ENCODE measurements around the gene SH3PXD2B. TPM values are rescaled to one million over a fixed set of nuclear protein-coding genes. Genes with fewer than 3 reads are reported as not detected.

The SH3PXD2B gene
- total RNA-seq, 4 donors from 2014 or later = 26.6 to 48.7 (median 38.9) TPM

GRCh38 chr5:172478256-172478655, 23.9 kb upstream of the SH3PXD2B start:
- TF ChIP-seq CTCF (IDR thresholded peaks at IDR 0.05; ENCODE audit: low read depth) = no peak

DNA sequence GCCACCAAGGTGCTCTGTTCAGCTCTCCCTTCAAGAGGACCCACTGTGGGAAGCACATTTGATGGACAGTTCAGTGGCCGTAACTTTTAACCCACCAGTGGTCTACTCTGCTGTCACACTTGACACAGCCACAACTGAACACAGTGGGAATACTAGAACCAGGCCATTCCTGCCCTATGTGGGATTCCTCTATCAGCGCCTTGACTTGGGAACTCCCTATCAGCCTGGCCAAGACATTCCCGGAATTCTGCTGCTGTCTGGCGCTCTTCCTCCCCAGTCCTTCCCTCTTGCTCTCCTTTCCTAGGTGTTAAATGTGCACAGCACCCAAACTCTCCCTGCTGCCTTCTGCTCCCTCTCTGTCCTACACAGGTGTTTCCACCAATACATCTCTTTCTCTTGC, 23.1 kb upstream of the SH3PXD2B start:
- no peak for TF ChIP-seq CTCF (IDR thresholded peaks at IDR 0.05; ENCODE audit: low read depth)

DNA sequence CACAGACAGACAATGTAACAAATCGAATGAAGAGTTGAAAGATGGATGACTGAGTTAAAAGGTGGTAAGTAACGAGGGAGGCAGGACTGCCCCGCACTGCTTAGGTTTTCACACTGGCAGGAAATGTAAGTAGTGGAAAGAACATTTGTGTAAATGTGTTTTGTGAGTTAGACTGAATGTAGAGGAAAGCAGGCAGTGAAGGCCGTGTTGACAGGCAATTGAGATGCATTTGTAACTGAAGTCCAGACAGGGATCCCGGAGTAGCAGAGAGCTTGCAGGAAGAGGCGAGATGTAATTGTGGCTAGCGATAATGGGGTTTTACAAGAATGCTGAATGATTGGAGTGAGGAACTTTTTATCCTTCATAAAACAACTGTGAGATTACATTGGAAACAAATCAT, 20.0 kb upstream of the SH3PXD2B start:
- no peak for TF ChIP-seq CTCF (IDR thresholded peaks at IDR 0.05; ENCODE audit: low read depth)

- TF ChIP-seq CTCF (IDR thresholded peaks at IDR 0.05; ENCODE audit: low read depth) = no peak
These were observed 19.1 kb upstream of the SH3PXD2B start for GRCh38 chr5:172473427-172473826.

DNA sequence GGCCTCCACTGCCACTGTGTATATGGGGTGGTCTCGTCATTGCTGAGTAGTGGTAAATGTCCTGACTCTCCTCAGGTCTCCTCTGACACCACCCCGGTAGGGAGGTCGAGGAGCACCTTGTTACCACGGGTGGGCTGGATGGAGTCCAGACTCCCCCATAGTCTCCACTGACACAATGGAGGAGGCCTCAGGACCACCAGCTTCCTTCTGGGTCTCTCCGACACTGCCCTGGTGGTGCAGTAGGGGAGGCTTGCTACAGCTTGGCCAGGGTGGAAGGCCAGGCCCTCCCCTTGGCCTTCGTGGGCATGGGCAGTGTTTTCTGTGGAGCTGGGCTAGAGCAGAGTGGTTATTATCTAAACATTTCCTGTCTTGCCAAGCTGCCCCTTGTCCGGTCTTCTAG, 15.4 kb upstream of the SH3PXD2B start:
- TF ChIP-seq CTCF (IDR thresholded peaks at IDR 0.05; ENCODE audit: low read depth) = no peak

- no peak for TF ChIP-seq CTCF (IDR thresholded peaks at IDR 0.05; ENCODE audit: low read depth)
These were observed 11.7 kb upstream of the SH3PXD2B start for GRCh38 chr5:172466062-172466461.

DNA sequence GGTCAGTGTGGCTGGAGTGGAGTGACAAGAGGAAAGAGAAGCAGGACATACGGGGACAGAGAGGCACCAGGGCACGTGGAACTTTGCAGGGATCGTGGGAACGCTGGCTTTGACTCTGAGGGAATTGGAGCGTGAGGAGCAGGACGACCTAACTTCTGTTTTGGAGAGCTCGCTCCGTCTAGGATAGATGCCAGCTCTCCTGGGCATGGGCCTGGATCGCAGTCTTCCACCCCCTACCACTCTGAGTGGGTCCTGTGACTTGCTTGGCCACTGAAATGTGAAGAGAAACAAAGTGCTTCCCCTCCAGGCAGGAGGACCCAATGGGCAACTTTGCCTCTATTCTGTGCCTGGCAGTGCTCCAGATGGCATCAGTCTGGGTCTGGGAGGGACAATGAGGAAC, 8.7 kb upstream of the SH3PXD2B start:
- TF ChIP-seq CTCF (IDR thresholded peaks at IDR 0.05; ENCODE audit: low read depth) = no peak

GRCh38 chr5:172459783-172460165, 5.4 kb upstream of the SH3PXD2B start:
- no peak for TF ChIP-seq CTCF (IDR thresholded peaks at IDR 0.05; ENCODE audit: low read depth)
